Measurements from ENCODE around the gene TP53RK. TPM values are rescaled to one million over a fixed set of nuclear protein-coding genes. Genes with fewer than 3 reads are reported as not detected.

Gene TP53RK
- 6.6 TPM for total RNA-seq
- 10 to 100 TPM; 17.7 to 23.6 (median 19.3) TPM for polyA plus RNA-seq

GRCh38 chr20:46689082-46689753, at the start of gene TP53RK:
Gene TP53RK, minus strand, starts transcription at chr20:46689444. Its CDS starts 30 bp downstream, at chr20:46689414.
- peaks cover 22% of the 10 kb centered on the region for H3K36me3 Mint-ChIP-seq
- peak within 1 kb of the TSS; percentile 96 to 99 (median 98) for H3K4me3 Mint-ChIP-seq
- Histone ChIP-seq H3K36me3 (ENCODE audit: control insufficient read depth, insufficient read depth, low read length) (peaks cover 18% of the 10 kb centered on the region), H3K27ac (ENCODE audit: insufficient read depth, low read length, poor library complexity, severe bottlenecking) (peak within 1 kb of the TSS; percentile 79), H3K27me3 (ENCODE audit: control insufficient read depth, insufficient read depth, low read length) (no peaks in the 10 kb centered on the region), H3K9me3 (ENCODE audit: control insufficient read depth in 2 of 2, low read length in 2 of 2) (no peaks in the 10 kb centered on the region), H3K4me3 (ENCODE audit: low read depth, low read length) (peak within 1 kb of the TSS; percentile 99), H3K4me1 (ENCODE audit: control insufficient read depth, insufficient read depth, low read length, poor library complexity, severe bottlenecking) (peaks cover 41% of the 10 kb centered on the region)
- H3K27ac Mint-ChIP-seq, result peak within 1 kb of the TSS; percentile 97 to 98 (median 98)
- peak; percentile 96 to 97 for ATAC-seq (ENCODE audit: low read depth in 2 of 2)
- peaks cover 19 to 54% (median 39%) of the 10 kb centered on the region in 4 donors for H3K4me1 Mint-ChIP-seq
- DNase-seq, result peak; percentile 95 to 99 (median 97)
- no peaks in the 10 kb centered on the region for H3K27me3 Mint-ChIP-seq
- H3K9me3 Mint-ChIP-seq, result no peaks in the 10 kb centered on the region

DNA sequence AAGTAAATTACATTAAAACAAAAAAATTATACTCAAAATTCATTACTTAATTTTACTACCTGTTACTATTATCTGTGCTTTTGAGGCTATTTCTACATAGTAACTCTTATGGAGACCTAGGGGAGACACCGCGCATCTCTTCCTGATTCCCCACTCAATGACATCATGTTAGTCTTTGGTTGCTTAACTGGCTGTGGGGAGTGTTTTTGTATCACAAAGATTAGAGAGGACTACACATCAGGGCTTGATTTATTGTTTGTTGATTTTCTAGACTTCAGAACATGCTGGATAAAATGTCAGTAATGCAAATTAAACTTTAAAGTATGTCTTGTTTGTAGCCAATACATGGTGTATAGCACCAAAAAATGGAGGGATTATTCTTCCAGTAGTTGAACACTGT, 46.2 kb upstream of the TP53RK start:
- ATAC-seq (ENCODE audit: low read depth in 2 of 2), result no peak
- Histone ChIP-seq H3K4me1 (ENCODE audit: control insufficient read depth, insufficient read depth, low read length, poor library complexity, severe bottlenecking) (no peaks in the 10 kb centered on the region), H3K9me3 (ENCODE audit: control insufficient read depth in 2 of 2, low read length in 2 of 2) (peaks cover 0 to 2% of the 10 kb centered on the region in 2 experiments), H3K27me3 (ENCODE audit: control insufficient read depth, insufficient read depth, low read length) (peaks cover 9% of the 10 kb centered on the region), H3K4me3 (ENCODE audit: low read depth, low read length) (no peak overlapping the region), H3K36me3 (ENCODE audit: control insufficient read depth, insufficient read depth, low read length) (no peaks in the 10 kb centered on the region), H3K27ac (ENCODE audit: insufficient read depth, low read length, poor library complexity, severe bottlenecking) (no peak overlapping the region)
- Mint-ChIP-seq H3K9me3 (peaks cover 0 to 4% (median 0%) of the 10 kb centered on the region in 7 donors), H3K27ac (no peak overlapping the region), H3K4me3 (no peak overlapping the region), H3K36me3 (no peaks in the 10 kb centered on the region), H3K4me1 (no peaks in the 10 kb centered on the region), H3K27me3 (no peaks in the 10 kb centered on the region)
- no peak for DNase-seq

GRCh38 chr20:46731770-46732169, 42.5 kb upstream of the TP53RK start:
- no peaks in the 10 kb centered on the region for H3K4me1 ChIP-seq (ENCODE audit: control insufficient read depth, insufficient read depth, low read length, poor library complexity, severe bottlenecking)
- no peak for ATAC-seq (ENCODE audit: low read depth in 2 of 2)
- H3K9me3 ChIP-seq (ENCODE audit: control insufficient read depth in 2 of 2, low read length in 2 of 2), result no peaks in the 10 kb centered on the region
- H3K4me3 Mint-ChIP-seq, result no peak overlapping the region
- H3K27me3 Mint-ChIP-seq, result no peaks in the 10 kb centered on the region
- H3K9me3 Mint-ChIP-seq, result peaks cover 0 to 2% (median 0%) of the 10 kb centered on the region in 7 donors
- no peak overlapping the region for H3K27ac Mint-ChIP-seq
- H3K27ac ChIP-seq (ENCODE audit: insufficient read depth, low read length, poor library complexity, severe bottlenecking), result no peak overlapping the region
- no peaks in the 10 kb centered on the region for H3K36me3 ChIP-seq (ENCODE audit: control insufficient read depth, insufficient read depth, low read length)
- no peak overlapping the region for H3K4me3 ChIP-seq (ENCODE audit: low read depth, low read length)
- DNase-seq, result no peak
- H3K4me1 Mint-ChIP-seq, result no peaks in the 10 kb centered on the region
- H3K36me3 Mint-ChIP-seq, result no peaks in the 10 kb centered on the region
- H3K27me3 ChIP-seq (ENCODE audit: control insufficient read depth, insufficient read depth, low read length), result peaks cover 3% of the 10 kb centered on the region

DNA sequence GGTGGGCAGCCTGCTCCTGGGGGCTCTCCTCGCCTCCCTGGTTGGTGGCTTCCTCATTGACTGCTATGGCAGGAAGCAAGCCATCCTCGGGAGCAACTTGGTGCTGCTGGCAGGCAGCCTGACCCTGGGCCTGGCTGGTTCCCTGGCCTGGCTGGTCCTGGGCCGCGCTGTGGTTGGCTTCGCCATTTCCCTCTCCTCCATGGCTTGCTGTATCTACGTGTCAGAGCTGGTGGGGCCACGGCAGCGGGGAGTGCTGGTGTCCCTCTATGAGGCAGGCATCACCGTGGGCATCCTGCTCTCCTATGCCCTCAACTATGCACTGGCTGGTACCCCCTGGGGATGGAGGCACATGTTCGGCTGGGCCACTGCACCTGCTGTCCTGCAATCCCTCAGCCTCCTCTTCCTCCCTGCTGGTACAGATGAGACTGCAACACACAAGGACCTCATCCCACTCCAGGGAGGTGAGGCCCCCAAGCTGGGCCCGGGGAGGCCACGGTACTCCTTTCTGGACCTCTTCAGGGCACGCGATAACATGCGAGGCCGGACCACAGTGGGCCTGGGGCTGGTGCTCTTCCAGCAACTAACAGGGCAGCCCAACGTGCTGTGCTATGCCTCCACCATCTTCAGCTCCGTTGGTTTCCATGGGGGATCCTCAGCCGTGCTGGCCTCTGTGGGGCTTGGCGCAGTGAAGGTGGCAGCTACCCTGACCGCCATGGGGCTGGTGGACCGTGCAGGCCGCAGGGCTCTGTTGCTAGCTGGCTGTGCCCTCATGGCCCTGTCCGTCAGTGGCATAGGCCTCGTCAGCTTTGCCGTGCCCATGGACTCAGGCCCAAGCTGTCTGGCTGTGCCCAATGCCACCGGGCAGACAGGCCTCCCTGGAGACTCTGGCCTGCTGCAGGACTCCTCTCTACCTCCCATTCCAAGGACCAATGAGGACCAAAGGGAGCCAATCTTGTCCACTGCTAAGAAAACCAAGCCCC, 36.2 kb upstream of the TP53RK start:
- Histone ChIP-seq H3K36me3 (ENCODE audit: control insufficient read depth, insufficient read depth, low read length) (no peaks in the 10 kb centered on the region), H3K27me3 (ENCODE audit: control insufficient read depth, insufficient read depth, low read length) (no peaks in the 10 kb centered on the region), H3K4me3 (ENCODE audit: low read depth, low read length) (no peak overlapping the region), H3K9me3 (ENCODE audit: control insufficient read depth in 2 of 2, low read length in 2 of 2) (peaks cover 3 to 7% of the 10 kb centered on the region in 2 experiments), H3K4me1 (ENCODE audit: control insufficient read depth, insufficient read depth, low read length, poor library complexity, severe bottlenecking) (no peaks in the 10 kb centered on the region), H3K27ac (ENCODE audit: insufficient read depth, low read length, poor library complexity, severe bottlenecking) (no peak overlapping the region)
- Mint-ChIP-seq H3K27ac (no peak overlapping the region), H3K4me3 (no peak overlapping the region), H3K36me3 (no peaks in the 10 kb centered on the region), H3K27me3 (no peaks in the 10 kb centered on the region), H3K4me1 (no peaks in the 10 kb centered on the region), H3K9me3 (peaks cover 0 to 8% (median 2%) of the 10 kb centered on the region in 7 donors)
- ATAC-seq (ENCODE audit: low read depth in 2 of 2), result no peak
- DNase-seq, result no peak

DNA sequence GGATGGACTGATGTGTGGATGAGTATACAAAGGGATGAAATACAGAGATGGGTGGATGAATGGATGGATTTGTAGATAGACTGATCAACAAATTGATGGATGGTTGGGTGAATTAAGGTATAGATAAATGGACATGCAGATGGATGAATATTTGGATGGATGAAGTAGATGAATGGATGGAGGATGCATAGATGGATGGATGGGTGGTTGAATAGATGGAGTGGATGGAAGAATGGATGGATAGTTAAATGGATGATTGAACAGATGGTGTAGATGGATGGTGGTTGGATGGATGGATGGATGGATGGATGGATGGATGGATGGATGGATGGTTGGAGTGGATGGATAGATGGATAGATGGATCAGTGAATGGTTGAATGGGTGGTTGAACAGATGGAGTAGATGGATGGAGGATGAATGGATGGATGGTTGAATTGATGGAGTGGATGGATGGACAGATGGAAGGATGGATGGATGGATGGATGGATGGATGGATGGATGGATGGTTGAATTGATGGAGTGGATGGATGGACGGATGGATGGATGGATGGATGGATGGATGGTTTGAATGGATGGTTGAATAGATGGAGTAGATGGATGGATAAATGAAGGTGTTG, 35.2 kb upstream of the TP53RK start:
- Histone ChIP-seq H3K27me3 (ENCODE audit: control insufficient read depth, insufficient read depth, low read length) (peaks cover 2% of the 10 kb centered on the region), H3K9me3 (ENCODE audit: control insufficient read depth in 2 of 2, low read length in 2 of 2) (peaks cover 3 to 7% of the 10 kb centered on the region in 2 experiments), H3K4me3 (ENCODE audit: low read depth, low read length) (no peak overlapping the region), H3K36me3 (ENCODE audit: control insufficient read depth, insufficient read depth, low read length) (no peaks in the 10 kb centered on the region), H3K27ac (ENCODE audit: insufficient read depth, low read length, poor library complexity, severe bottlenecking) (no peak overlapping the region), H3K4me1 (ENCODE audit: control insufficient read depth, insufficient read depth, low read length, poor library complexity, severe bottlenecking) (no peaks in the 10 kb centered on the region)
- no peak for ATAC-seq (ENCODE audit: low read depth in 2 of 2)
- no peaks in the 10 kb centered on the region for H3K36me3 Mint-ChIP-seq
- DNase-seq, result no peak
- H3K27ac Mint-ChIP-seq, result no peak overlapping the region
- peaks cover 0 to 12% (median 3%) of the 10 kb centered on the region in 7 donors for H3K9me3 Mint-ChIP-seq
- no peak overlapping the region for H3K4me3 Mint-ChIP-seq
- no peaks in the 10 kb centered on the region for H3K27me3 Mint-ChIP-seq
- no peaks in the 10 kb centered on the region for H3K4me1 Mint-ChIP-seq

DNA sequence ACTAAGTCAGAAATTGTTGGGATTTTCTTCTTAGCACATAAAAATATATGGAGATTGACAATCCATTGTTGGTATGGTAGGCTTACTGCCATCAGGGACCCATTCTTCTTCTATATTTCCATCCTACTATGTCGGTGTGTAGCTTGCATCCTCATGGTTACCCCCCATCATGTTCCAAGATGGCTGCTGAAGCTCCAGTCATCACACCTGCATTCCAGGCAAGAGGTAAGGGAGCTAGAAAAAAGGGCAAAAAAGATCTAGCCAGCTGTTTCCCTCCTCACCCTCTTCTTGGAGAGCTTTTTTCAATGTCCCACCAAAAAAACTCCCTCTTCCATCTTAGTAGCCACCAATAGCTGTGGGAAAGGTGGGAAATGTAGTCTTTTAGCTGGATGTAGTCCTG, 33.8 kb upstream of the TP53RK start:
- no peak overlapping the region for H3K27ac Mint-ChIP-seq
- DNase-seq, result no peak
- H3K9me3 ChIP-seq (ENCODE audit: control insufficient read depth in 2 of 2, low read length in 2 of 2), result peaks cover 3 to 7% of the 10 kb centered on the region in 2 experiments
- no peaks in the 10 kb centered on the region for H3K4me1 ChIP-seq (ENCODE audit: control insufficient read depth, insufficient read depth, low read length, poor library complexity, severe bottlenecking)
- peaks cover 0 to 12% (median 3%) of the 10 kb centered on the region in 7 donors for H3K9me3 Mint-ChIP-seq
- H3K36me3 Mint-ChIP-seq, result no peaks in the 10 kb centered on the region
- H3K4me3 Mint-ChIP-seq, result no peak overlapping the region
- ATAC-seq (ENCODE audit: low read depth in 2 of 2), result no peak
- no peaks in the 10 kb centered on the region for H3K4me1 Mint-ChIP-seq
- H3K36me3 ChIP-seq (ENCODE audit: control insufficient read depth, insufficient read depth, low read length), result no peaks in the 10 kb centered on the region
- no peaks in the 10 kb centered on the region for H3K27me3 Mint-ChIP-seq
- no peak overlapping the region for H3K27ac ChIP-seq (ENCODE audit: insufficient read depth, low read length, poor library complexity, severe bottlenecking)
- peaks cover 2% of the 10 kb centered on the region for H3K27me3 ChIP-seq (ENCODE audit: control insufficient read depth, insufficient read depth, low read length)
- H3K4me3 ChIP-seq (ENCODE audit: low read depth, low read length), result no peak overlapping the region

- H3K4me3 Mint-ChIP-seq, result no peak overlapping the region
- Histone ChIP-seq H3K27ac (ENCODE audit: insufficient read depth, low read length, poor library complexity, severe bottlenecking) (no peak overlapping the region), H3K4me3 (ENCODE audit: low read depth, low read length) (no peak overlapping the region), H3K36me3 (ENCODE audit: control insufficient read depth, insufficient read depth, low read length) (no peaks in the 10 kb centered on the region), H3K9me3 (ENCODE audit: control insufficient read depth in 2 of 2, low read length in 2 of 2) (peaks cover 3 to 7% of the 10 kb centered on the region in 2 experiments), H3K4me1 (ENCODE audit: control insufficient read depth, insufficient read depth, low read length, poor library complexity, severe bottlenecking) (no peaks in the 10 kb centered on the region), H3K27me3 (ENCODE audit: control insufficient read depth, insufficient read depth, low read length) (peaks cover 2% of the 10 kb centered on the region)
- no peak for DNase-seq
- peaks cover 0 to 12% (median 3%) of the 10 kb centered on the region in 7 donors for H3K9me3 Mint-ChIP-seq
- no peaks in the 10 kb centered on the region for H3K36me3 Mint-ChIP-seq
- no peaks in the 10 kb centered on the region for H3K4me1 Mint-ChIP-seq
- no peak overlapping the region for H3K27ac Mint-ChIP-seq
- H3K27me3 Mint-ChIP-seq, result no peaks in the 10 kb centered on the region
- no peak for ATAC-seq (ENCODE audit: low read depth in 2 of 2)
Observed at GRCh38 chr20:46722450-46722849, 33.2 kb upstream of the TP53RK start.

All from CD4-positive, CD25-positive, alpha-beta regulatory T cell (primary cell).